NCI-H2107 treated with DMSO at 0.1 percent for 48 hours (cell line): ENCODE data around the gene KRT36.
A peak's percentile ranks its signal among the peaks of the same experiment; 100 is the strongest.

ENCODE experiments used
- DNase-seq: peaks from one replicate; lab custom pipeline; 2025; ENCODE audit not compliant: unreplicated experiment; lab: John Stamatoyannopoulos, UW

Gene KRT36

GRCh38 chr17:41504246-41504977 is 14.7 kb upstream of the KRT36 start:
- DNase-seq: no peak

DNA sequence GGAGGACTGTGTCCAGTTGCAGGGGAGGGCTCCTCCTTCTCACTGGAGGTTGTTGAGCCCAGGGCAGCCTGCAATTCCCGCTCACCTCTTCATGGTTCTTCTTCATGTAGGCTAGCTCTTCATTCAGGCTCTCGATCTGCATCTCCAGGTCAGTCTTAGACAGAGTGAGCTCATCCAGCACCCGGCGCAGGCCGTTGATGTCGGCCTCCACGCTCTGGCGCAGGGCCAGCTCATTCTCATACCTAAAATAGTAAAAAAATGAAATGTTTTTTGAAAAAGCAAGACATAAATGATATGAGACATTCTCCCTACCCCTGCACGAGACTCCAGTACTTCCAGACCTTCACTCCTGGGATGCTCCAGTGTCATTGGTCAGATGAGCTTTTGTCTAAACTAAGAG is 13.5 kb upstream of the KRT36 start:
- DNase-seq: no peak

- DNase-seq: no peak
Measured at GRCh38 chr17:41500131-41500911, 10.6 kb upstream of the KRT36 start.

DNA sequence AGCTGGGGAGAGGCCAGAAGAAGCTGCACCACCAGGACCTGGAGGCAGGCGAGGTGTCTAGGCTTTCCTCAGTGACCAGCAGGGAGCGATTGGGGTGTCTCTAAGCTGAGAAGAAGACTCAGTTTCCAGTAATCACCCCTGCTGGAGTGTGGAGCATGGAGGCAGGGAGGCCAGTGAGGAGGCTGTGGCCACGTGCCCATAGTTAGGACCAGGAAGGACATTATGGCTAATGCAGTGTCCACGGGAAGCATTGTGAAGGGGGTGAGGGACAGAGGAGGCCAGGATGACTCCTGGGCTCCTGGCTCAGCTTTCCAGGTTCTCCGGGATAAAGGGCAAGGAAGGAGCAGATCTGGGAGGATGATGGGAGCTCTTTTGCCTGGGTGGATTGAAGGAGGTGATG is 10.0 kb upstream of the KRT36 start:
- no peak for DNase-seq

GRCh38 chr17:41498276-41498675 is 8.6 kb upstream of the KRT36 start:
- no peak for DNase-seq

GRCh38 chr17:41496803-41497484 is 7.2 kb upstream of the KRT36 start:
- peak; percentile 49 for DNase-seq

GRCh38 chr17:41494524-41494923 is 4.8 kb upstream of the KRT36 start:
- no peak for DNase-seq

DNA sequence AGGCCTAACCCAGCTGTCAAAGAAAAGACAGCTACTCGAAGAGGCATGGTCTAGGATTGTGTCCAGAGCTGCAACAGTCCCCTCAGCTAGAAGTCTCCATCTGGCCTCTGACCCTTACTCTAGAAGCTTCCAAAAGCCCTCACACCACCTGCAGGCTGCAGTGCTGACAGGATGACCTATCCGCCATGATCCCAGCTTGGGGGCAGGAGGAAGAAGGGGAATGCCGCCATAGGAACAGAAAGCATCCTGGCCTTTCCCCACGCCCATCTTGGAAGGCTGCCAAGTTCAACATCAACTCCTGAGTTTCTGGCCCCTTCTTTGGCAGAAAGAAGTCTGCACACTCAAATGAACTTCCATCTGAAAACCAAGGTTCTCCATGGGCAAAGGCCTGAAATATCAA is 3.1 kb upstream of the KRT36 start:
- no peak for DNase-seq

DNA sequence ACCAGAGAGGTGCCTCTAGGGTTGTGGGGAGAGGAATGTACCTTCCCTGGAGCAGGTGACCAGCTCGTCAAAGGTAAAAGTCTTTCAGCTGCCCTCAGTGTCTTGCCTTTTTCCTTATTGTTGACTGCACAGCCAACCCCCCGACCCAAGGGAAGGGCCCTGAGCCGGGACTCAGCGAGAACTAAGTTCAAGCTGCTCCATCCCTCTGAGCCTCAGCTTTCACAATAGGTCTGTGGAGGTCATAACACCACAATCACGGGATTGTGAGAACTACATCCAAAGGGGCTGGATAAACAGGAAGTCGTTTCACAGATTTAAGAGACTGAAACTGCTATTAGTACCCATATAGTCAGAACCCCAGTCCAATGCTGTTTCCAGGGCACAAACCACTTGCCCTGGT is 2.6 kb upstream of the KRT36 start:
- no peak for DNase-seq

DNA sequence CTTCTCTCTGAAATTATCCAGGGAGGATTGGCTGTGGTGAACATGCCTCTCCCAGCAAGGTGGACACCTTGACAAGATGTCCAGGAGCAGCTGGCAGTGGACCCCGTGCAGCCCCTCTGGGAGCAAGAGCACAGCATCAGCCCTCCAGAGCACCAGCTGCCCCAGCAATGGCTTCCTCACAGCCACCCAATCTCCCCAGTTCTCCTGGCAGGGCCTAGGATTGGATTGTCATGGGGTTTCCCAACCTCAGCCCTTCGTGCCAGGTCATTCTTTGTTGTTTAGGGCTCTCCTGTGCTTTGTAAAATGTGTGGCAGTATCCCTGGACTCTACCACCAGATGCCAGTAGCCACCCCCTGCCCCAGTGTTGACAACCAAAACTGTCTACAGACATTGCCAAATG is 1.8 kb upstream of the KRT36 start:
- DNase-seq: no peak

- DNase-seq: no peak
Measured at GRCh38 chr17:41490000-41490990, 585 bp upstream of the KRT36 start.

- no peak for DNase-seq
Measured at GRCh38 chr17:41486809-41487530, 2.7 kb downstream of the KRT36 start.

DNA sequence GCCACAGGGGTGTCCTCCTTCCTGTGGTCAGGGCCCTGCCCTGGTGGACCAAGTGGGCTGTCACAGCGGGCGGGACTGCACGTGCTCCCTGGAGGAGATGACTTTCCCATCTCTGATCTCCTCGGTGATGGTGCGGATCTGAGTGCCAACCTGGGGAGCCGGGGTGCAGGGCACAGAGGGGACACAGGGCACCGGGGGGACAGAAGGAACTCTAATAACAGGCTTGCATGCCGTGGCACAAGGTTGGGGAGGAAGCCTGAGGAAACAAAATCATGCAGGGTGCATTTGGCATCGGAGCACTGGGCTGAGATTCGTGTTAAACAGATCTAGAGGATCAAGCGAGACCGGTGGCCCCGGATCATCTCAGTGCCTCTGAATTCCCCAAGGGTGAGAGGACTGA is 3.4 kb downstream of the KRT36 start:
- no peak for DNase-seq

GRCh38 chr17:41484920-41485904 is 4.5 kb downstream of the KRT36 start:
- no peak for DNase-seq

DNA sequence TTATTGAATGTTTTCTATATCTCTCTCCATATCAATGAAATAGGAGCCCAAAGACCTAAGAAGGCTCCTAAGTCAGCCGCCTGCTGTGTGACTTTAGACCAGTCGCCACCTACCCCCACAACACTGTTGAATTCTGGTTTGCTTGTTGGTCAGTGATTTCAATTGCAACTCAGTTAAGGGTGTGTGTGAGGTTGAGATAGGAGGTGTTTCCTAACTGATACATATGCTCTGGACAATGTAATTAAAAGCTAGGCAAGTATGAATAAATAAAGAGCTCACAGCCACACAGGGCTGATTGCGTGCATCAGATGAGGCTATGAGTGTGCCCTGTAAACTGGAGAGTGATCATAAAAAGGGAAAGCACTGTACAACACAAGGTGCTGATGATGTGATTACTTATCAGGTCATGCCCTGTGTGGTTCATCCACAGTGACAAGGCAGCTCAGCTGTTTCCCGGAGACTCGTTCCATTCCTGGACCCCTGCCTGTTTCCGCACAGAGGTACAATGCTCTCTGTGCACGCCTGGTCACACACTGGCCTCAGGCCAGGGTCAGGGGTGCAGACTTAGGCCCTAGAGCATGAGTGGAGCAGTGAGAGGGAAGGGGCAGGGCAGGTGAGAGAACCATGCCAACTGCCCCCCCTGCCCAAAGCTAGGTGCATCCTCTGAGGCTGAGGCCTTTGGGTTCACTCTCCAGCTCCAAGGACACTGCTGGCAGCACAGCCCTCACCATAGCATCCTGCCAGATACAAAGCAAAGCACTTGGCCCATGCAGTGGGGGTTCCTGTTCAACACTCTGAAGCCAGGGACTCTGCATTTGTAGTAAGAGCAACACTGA is 5.5 kb downstream of the KRT36 start:
- no peak for DNase-seq

- no peak for DNase-seq
Measured at GRCh38 chr17:41483531-41483930, 6.2 kb downstream of the KRT36 start.

- DNase-seq: no peak
Measured at GRCh38 chr17:41481036-41481435, 8.7 kb downstream of the KRT36 start, which contains the start of gene KRT35. Gene KRT35, minus strand, starts transcription at chr17:41481151. Its CDS starts 54 bp downstream, at chr17:41481097.

- no peak for DNase-seq
Measured at GRCh38 chr17:41480581-41480980, 9.1 kb downstream of the KRT36 start.
